Adrenal gland (tissue), 5 donors: ENCODE data around the gene BSPH1.

ENCODE experiments used
- POLR2A ChIP-seq, 2 donors: fragments of 450-650 bp; IDR thresholded peaks; one replicate each; pipeline ENCODE4 v1.6.1; 2017; ENCODE audit warnings: antibody characterized with exemption in 2 of 2, mild to moderate bottlenecking in 2 of 2, moderate library complexity in 1 of 2
- TF ChIP-seq, protein P1 (sequence below), 6 experiments: fragments of 450-650 bp in 4 of 6; fragments of 200-600 bp in 2 of 6; sonication (generic) in 1 of 6; IDR thresholded peaks; 1 replicate in 5 of 6; 2 replicates in 1 of 6; pipeline versions ENCODE4 v1.5.1 to v1.8.0; 2016 to 2021; ENCODE audit warnings: antibody characterized with exemption in 6 of 6, mild to moderate bottlenecking in 2 of 6, moderate library complexity in 1 of 6
- donor health status: DM: no; HTN: no; CAD: no.

DNA sequence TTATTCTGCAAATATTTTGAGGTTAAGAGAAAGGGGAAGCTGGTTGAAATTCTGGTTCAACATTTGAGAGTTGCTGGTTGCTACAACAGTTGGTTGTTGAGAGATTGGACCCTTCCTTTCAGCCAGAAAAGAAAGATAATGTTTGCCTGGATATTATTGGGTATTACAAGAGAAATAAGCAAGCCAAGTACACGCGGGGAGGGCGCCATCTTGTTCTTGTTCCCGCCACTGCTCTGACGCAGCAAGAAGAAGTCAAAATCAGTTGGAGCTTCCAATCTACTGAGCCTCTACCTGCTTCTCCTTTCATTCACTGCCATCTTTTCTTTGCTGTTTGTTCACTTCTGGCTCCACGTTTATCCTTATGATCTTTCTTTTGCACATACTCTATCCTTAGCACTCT lies 18.4 kb downstream of the BSPH1 start:
- TF ChIP-seq, protein P1, sequence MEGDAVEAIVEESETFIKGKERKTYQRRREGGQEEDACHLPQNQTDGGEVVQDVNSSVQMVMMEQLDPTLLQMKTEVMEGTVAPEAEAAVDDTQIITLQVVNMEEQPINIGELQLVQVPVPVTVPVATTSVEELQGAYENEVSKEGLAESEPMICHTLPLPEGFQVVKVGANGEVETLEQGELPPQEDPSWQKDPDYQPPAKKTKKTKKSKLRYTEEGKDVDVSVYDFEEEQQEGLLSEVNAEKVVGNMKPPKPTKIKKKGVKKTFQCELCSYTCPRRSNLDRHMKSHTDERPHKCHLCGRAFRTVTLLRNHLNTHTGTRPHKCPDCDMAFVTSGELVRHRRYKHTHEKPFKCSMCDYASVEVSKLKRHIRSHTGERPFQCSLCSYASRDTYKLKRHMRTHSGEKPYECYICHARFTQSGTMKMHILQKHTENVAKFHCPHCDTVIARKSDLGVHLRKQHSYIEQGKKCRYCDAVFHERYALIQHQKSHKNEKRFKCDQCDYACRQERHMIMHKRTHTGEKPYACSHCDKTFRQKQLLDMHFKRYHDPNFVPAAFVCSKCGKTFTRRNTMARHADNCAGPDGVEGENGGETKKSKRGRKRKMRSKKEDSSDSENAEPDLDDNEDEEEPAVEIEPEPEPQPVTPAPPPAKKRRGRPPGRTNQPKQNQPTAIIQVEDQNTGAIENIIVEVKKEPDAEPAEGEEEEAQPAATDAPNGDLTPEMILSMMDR (IDR thresholded peaks at IDR 0.05): no peak
- no peak for TF ChIP-seq POLR2A (IDR thresholded peaks at IDR 0.05)
